Neural cell (in vitro differentiated cells): ENCODE data around the gene BAG1. TPM values are rescaled to one million over a fixed set of nuclear protein-coding genes. Genes with fewer than 3 reads are reported as not detected.

Experiments
- H2AFZ ChIP-seq: fragments of 200-600, 300-800 bp; sonication (generic), shearing (Covaris generic); 2 replicates; pipeline ENCODE4 v1.6.0; 2014; ENCODE audit warnings: low read depth, mild to moderate bottlenecking, antibody characterized with exemption, low read length, moderate library complexity
- H3F3A ChIP-seq: fragments of 200-600 bp; shearing (Covaris generic); 2 replicates; pipeline ENCODE4 v1.6.1; 2016; ENCODE audit warnings: mild to moderate bottlenecking, moderate library complexity, mixed read lengths, antibody characterized with exemption, low read length; ENCODE audit not compliant: insufficient read depth, poor library complexity, severe bottlenecking
- H3K27ac ChIP-seq: fragments of 200-600, 300-800 bp; sonication (generic), shearing (Covaris generic); 2 replicates; pipeline ENCODE4 v1.5.1; 2014; ENCODE audit warnings: mild to moderate bottlenecking, low read length, moderate library complexity
- H3K27me3 ChIP-seq: fragments of 300-800, 200-600 bp; sonication (generic), shearing (Covaris generic); 2 replicates; pipeline ENCODE4 v1.6.0; 2014; ENCODE audit warnings: mild to moderate bottlenecking, low read depth, low read length, moderate library complexity; ENCODE audit not compliant: insufficient read depth
- H3K36me3 ChIP-seq: fragments of 300-800, 200-600 bp; sonication (generic), shearing (Covaris generic); 2 replicates; pipeline ENCODE4 v1.5.1; 2014; ENCODE audit warnings: mild to moderate bottlenecking, antibody characterized with exemption, low read length, moderate library complexity; ENCODE audit not compliant: insufficient read depth
- H3K4me2 ChIP-seq: fragments of 300-800, 200-600 bp; sonication (generic), shearing (Covaris generic); 2 replicates; pipeline ENCODE4 v1.6.0; 2014; ENCODE audit warnings: mild to moderate bottlenecking, low read length
- H3K4me3 ChIP-seq: fragments of 300-800, 200-600 bp; sonication (generic), shearing (Covaris generic); 2 replicates; pipeline ENCODE4 v1.5.1; 2014; ENCODE audit warnings: mild to moderate bottlenecking, low read length, moderate library complexity
- H3K79me2 ChIP-seq: fragments of 200-600 bp; shearing (Covaris generic); replicated peaks from 2 replicates; pipeline ENCODE4 v1.6.0; 2014; ENCODE audit warnings: mild to moderate bottlenecking, low read length, moderate library complexity; ENCODE audit not compliant: insufficient read depth
- H3K9ac ChIP-seq: fragments of 300-800, 200-600 bp; sonication (generic), shearing (Covaris generic); 2 replicates; pipeline ENCODE4 v1.6.1; 2016; ENCODE audit warnings: mild to moderate bottlenecking, low read length, mixed read lengths
- H3K9me2 ChIP-seq: fragments of 200-600 bp; shearing (Covaris generic); 2 replicates; pipeline ENCODE4 v1.6.1; 2016; ENCODE audit warnings: mild to moderate bottlenecking, low read length, mixed read lengths; ENCODE audit not compliant: insufficient read depth
- H3K9me3 ChIP-seq: fragments of 200-600, 300-800 bp; sonication (generic), shearing (Covaris generic); 2 replicates; pipeline ENCODE4 v1.6.1; 2016; ENCODE audit warnings: mild to moderate bottlenecking, mixed run types, low read length, moderate library complexity, mixed read lengths
- H4K20me1 ChIP-seq: fragments of 200-600 bp; shearing (Covaris generic); 2 replicates; pipeline ENCODE4 v1.6.1; 2016; ENCODE audit warnings: mild to moderate bottlenecking, mixed run types; ENCODE audit not compliant: insufficient read depth
- CTCF ChIP-seq: fragments of 450-650 bp; IDR thresholded peaks from 2 replicates; pipeline ENCODE4 v1.5.1; 2014; ENCODE audit warnings: antibody characterized with exemption, mild to moderate bottlenecking, moderate library complexity; ENCODE audit not compliant: poor library complexity, severe bottlenecking
- EP300 ChIP-seq: fragments of 450-650 bp; conservative IDR thresholded peaks from 2 replicates; pipeline ENCODE4 v1.6.1; 2014; ENCODE audit warnings: antibody characterized with exemption, mild to moderate bottlenecking, moderate library complexity; ENCODE audit not compliant: poor library complexity, severe bottlenecking
- EZH2 ChIP-seq: fragments of 200-600, 300-800 bp; shearing (Covaris generic), sonication (generic); IDR thresholded peaks from 2 replicates; pipeline ENCODE4 v1.6.1; 2014; ENCODE audit warnings: antibody characterized with exemption, low read length, borderline replicate concordance, mild to moderate bottlenecking; ENCODE audit not compliant: insufficient read depth, poor library complexity, severe bottlenecking
- MXI1 ChIP-seq: fragments of 450-650 bp; conservative IDR thresholded peaks from 2 replicates; pipeline ENCODE4 v1.6.1; 2014; ENCODE audit warnings: antibody characterized with exemption, mild to moderate bottlenecking; ENCODE audit not compliant: poor library complexity, severe bottlenecking
- POLR2AphosphoS5 ChIP-seq: IDR thresholded peaks from 2 replicates; pipeline ENCODE4 v1.6.1; 2012
- RAD21 ChIP-seq: fragments of 450-650 bp; conservative IDR thresholded peaks from 2 replicates; pipeline ENCODE4 v1.6.1; 2014; ENCODE audit warnings: antibody characterized with exemption, mild to moderate bottlenecking, moderate library complexity
- REST ChIP-seq: IDR thresholded peaks from 2 replicates; pipeline ENCODE4 v1.6.1; 2012; ENCODE audit warnings: borderline replicate concordance
- SMC3 ChIP-seq: fragments of 450-650 bp; conservative IDR thresholded peaks from 2 replicates; pipeline ENCODE4 v1.6.1; 2014; ENCODE audit warnings: antibody characterized with exemption, mild to moderate bottlenecking, moderate library complexity; ENCODE audit not compliant: poor library complexity
- TAF1 ChIP-seq: IDR thresholded peaks from 2 replicates; pipeline ENCODE4 v1.6.1; 2012; ENCODE audit warnings: low read depth
- polyA plus RNA-seq: library from polyadenylated mRNA; depleted of rRNA; stranded (reverse); fragments of >200 nt; gene quantifications from 2 replicates; pipeline ENCODE4 v1.2.3, GENCODE V29; 2014

The BAG1 gene
- polyA plus RNA-seq, 1 donor from 2014 or later = 94.9 TPM

- Histone ChIP-seq H3F3A (no peaks in the 10 kb centered on the region), H3K36me3 (peaks cover 7% of the 10 kb centered on the region), H3K27ac (no peak overlapping the region), H3K27me3 (no peaks in the 10 kb centered on the region), H2AFZ (no peak overlapping the region), H4K20me1 (no peaks in the 10 kb centered on the region), H3K4me3 (no peak overlapping the region), H3K79me2 (peaks cover 1% of the 10 kb centered on the region), H3K9me3 (no peaks in the 10 kb centered on the region), H3K4me2 (no peak overlapping the region), H3K9me2 (no peaks in the 10 kb centered on the region), H3K9ac (no peak overlapping the region)
- no peak for TF ChIP-seq CTCF
- TF ChIP-seq POLR2AphosphoS5 = no peak
- TF ChIP-seq RAD21 = no peak
- TF ChIP-seq REST = no peak
- no peak for TF ChIP-seq EZH2
- no peak for TF ChIP-seq TAF1
- TF ChIP-seq EP300 = no peak
- no peak for TF ChIP-seq SMC3
- no peak for TF ChIP-seq MXI1
Measured at GRCh38 chr9:33304362-33304761, 39.9 kb upstream of the BAG1 start.

GRCh38 chr9:33300546-33300945, 36.0 kb upstream of the BAG1 start:
- no peak overlapping the region for H3K4me3 ChIP-seq
- H3K4me2 ChIP-seq = no peak overlapping the region
- peaks cover 7% of the 10 kb centered on the region for H3K36me3 ChIP-seq
- H3K27ac ChIP-seq = no peak overlapping the region
- H3K79me2 ChIP-seq = peaks cover 25% of the 10 kb centered on the region
- H2AFZ ChIP-seq = no peak overlapping the region
- H3K27me3 ChIP-seq = no peaks in the 10 kb centered on the region
- H3K9me3 ChIP-seq = no peaks in the 10 kb centered on the region
- H3K9ac ChIP-seq = no peak overlapping the region
- H3K9me2 ChIP-seq = no peaks in the 10 kb centered on the region
- no peak for TF ChIP-seq POLR2AphosphoS5
- TF ChIP-seq REST = no peak
- TF ChIP-seq EZH2 = no peak
- TF ChIP-seq RAD21 = no peak
- TF ChIP-seq TAF1 = no peak
- TF ChIP-seq CTCF = no peak
- TF ChIP-seq SMC3 = no peak
- TF ChIP-seq MXI1 = no peak
- TF ChIP-seq EP300 = no peak
- no peaks in the 10 kb centered on the region for H3F3A ChIP-seq
- H4K20me1 ChIP-seq = no peaks in the 10 kb centered on the region
